HuH-7.5 (cell line): ENCODE measurements around the gene RAB10.
"Not testable (repeated sequence)": the region's sequence is repeated elsewhere in the genome, so short reads cannot be mapped to it uniquely, and the experiment has no call there.

ENCODE experiments used
- DNase-seq: peaks from one replicate; pipeline ENCODE4 v3.0.0; 2011; ENCODE audit warnings: low spot score

Gene RAB10

GRCh38 chr2:26089337-26089736 lies 55.5 kb downstream of the RAB10 start:
- DNase-seq, result no peak

GRCh38 chr2:26095758-26096157 lies 61.9 kb downstream of the RAB10 start:
- no peak for DNase-seq

DNA sequence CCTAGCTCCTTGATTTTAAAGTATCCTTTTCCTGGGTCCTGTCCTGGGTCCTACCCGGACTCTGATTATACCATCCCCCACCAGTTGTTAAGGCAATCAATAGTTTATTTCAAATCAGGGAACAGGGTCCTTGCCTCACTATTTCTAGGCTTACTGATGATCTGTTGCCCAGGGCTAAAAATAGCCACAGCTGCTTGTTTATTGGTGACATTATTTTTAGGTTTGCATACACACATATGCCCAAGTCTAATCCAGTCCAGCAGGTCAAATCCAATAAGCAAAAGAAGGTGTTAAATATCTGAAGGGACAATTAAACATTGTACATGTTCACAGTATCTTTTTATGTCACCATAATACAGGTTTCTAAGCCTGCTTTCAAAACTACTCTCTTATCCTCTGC lies 66.0 kb downstream of the RAB10 start:
- no peak for DNase-seq

- DNase-seq, result no peak
Observed at GRCh38 chr2:26100384-26100783, 66.5 kb downstream of the RAB10 start.

DNA sequence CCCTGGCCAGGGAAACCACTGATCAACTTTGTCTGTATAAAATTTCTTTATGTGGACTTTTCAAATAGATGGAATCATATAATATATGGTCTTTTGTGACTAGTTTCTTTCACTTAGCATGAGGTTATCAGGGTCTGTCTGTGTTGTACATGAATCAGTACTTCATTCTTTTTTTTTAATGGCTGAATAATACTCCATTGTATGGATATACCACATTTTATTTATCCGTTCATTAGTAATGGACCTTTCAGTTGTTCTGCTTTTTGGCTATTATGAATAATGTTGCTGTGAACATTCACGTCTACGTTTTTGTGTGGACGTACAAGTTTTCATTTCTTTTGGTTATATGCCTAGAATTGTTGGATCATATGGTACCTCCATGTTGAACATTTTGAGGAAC lies 69.9 kb downstream of the RAB10 start:
- DNase-seq, result no peak

DNA sequence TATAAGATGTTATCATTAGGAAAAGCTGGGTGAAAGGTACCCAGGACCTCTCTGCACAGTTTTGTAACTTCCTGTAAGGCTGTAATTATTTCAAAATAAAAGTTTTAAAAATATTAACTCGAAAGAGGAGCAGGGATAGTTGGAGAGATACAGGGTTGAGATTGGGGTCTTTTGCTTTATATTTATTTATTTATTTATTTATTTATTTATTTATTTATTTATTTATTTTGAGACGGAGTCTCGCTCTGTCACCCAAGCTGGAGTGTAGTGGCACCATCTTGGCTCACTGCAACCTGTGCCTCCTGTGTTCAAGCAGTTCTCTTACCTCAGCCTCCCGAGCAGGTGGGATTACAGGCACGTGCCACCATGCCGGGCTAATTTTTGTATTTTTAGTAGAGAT lies 74.8 kb downstream of the RAB10 start:
- not testable (repeated sequence) for DNase-seq

- DNase-seq, result no peak
Observed at GRCh38 chr2:26112201-26112600, 78.3 kb downstream of the RAB10 start.

GRCh38 chr2:26114151-26114550 lies 80.3 kb downstream of the RAB10 start:
- no peak for DNase-seq

GRCh38 chr2:26118682-26119081 lies 84.8 kb downstream of the RAB10 start:
- no peak for DNase-seq

- DNase-seq, result no peak
Observed at GRCh38 chr2:26119521-26119920, 85.6 kb downstream of the RAB10 start.

- DNase-seq, result no peak
Observed at GRCh38 chr2:26122630-26123029, 88.7 kb downstream of the RAB10 start.

- no peak for DNase-seq
Observed at GRCh38 chr2:26123426-26123825, 89.5 kb downstream of the RAB10 start.

DNA sequence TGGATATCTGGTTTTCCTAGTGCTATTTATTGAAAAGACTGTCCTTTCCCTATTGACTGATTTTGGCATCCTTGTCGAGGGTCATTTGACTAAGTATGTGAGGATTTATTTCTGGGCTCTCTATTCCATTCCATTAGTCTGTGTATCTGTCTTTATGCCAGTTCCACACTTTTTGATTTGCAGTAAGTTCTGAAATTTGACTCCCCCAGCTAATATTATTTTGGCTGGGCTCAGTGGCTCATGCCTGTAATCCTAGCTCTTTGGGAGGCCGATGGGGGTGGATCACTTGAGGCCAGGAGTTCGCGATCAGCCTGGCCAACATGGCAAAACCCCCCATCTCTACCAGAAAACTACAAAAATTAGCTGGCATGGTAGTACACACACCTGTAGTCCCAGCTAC lies 92.2 kb downstream of the RAB10 start:
- no peak for DNase-seq

GRCh38 chr2:26128176-26128575 lies 94.3 kb downstream of the RAB10 start:
- no peak for DNase-seq

DNA sequence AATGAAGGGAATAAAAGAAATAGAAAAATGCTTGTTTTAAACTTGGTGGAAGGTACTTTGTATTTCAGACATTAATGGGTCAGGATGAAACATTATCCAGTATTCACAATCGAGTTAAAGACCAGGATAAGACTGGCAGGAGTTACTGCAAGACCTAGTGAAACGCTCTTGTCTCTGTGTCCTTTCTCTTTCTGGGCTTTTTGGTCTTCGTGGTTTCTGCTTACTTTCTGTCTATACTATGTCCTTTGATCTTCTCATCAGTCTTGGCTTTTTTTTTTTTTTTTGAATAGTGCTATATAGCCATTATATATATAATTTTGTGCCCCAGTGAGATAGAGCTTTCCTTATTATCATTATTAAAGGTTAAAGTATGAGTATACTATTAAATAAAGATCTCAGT lies 96.9 kb downstream of the RAB10 start:
- no peak for DNase-seq

DNA sequence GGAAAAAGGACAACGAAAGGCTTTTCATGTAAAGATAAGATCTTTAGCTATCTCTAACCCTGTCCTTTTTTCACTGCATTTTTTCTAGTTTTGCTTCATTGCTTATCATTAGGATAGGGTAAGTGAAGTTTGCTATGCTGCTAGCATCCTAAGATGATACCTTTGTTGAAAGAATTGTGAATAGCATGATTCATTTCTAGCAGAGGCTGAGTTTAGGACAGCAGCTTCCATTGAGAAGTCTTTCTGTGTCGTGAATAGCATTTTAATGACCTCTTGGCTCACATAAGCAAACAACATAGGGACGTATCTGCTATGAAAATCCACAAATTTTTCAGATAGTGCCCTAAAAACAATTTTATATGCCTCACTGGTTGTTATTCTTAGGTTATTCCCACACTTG lies 102.6 kb downstream of the RAB10 start:
- no peak for DNase-seq

GRCh38 chr2:26139269-26140183 lies 105.6 kb downstream of the RAB10 start:
- no peak for DNase-seq

DNA sequence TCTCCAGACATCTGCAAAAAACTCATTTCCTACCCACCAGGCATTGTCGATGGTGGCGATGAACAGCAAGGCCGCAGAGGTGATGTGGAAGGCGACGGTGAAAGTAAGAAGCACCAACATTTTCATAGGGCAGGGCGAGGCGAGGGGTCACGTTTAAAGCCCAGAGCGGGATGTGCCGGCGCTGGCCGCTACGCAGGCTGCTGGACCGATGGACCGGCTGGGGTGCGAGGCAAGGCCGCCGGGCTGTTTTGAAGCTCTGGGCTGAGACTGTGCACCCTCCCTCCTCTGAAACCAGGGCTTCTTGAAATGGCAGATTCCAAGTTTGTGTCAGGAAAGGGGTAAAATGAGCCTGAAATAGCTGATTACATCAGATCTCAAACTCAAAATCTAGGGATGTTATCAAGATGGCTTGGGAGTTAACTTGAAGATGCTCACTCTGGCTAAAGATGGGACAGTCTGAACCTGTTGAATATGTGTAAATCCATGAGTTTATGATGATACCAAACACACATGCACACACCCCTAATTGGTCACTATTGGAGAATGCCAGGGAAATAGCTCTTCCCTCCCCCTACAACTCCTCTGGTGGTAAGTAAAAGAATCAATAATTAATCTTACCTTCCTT lies 107.4 kb downstream of the RAB10 start:
- no peak for DNase-seq

GRCh38 chr2:26144031-26144430 lies 110.1 kb downstream of the RAB10 start:
- no peak for DNase-seq

GRCh38 chr2:26144953-26145680 lies 111.2 kb downstream of the RAB10 start:
- DNase-seq, result peak; percentile 35

DNA sequence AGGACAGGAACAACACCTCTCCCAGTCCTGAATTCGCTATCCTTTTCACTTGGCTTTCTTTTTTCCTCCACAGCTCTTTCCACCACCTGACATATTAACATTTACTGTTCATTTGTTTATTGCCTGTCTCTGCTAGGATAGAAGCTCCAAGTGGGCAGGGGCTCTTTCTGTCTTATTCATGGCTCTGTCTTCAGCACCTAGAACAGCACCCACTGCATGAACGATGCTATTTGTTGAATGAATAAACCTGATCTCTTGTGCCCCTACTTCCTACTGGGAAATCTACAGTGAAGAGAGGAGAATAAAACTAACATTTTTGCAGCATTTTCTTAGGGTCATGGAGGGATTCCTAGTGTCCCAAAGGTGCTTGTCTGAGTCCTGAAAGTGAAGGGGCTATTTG lies 114.6 kb downstream of the RAB10 start:
- no peak for DNase-seq

DNA sequence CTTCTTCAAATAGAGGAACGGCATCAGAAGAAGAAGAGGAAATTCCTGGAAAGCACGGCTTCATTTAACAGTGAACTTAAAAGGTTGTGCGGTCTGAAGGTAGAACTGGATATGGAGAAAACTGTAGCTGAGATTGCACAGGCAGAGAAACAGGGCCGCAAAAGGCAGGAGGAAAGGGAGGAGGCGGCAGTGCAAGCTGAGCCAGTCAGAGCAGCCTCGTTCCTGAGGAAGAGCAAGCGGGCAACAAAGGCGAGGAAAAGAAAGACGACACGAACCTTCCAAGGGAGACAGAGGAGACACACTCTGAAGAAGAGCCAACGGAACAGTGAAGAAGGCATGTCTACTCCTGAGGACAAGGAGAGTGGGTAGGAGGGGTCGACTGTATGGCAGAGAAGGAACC lies 116.4 kb downstream of the RAB10 start:
- DNase-seq, result no peak

GRCh38 chr2:26157580-26157979 lies 123.7 kb downstream of the RAB10 start:
- no peak for DNase-seq
